GM18519 (cell line): Measurements from ENCODE around the gene UMAD1.
A peak's percentile ranks its signal among the peaks of the same experiment; 100 is the strongest.
"Not testable (repeated sequence)": the region's sequence is repeated elsewhere in the genome, so short reads cannot be mapped to it uniquely, and the experiment has no call there.

Experiments
- ATAC-seq: cut with Tn5 transposase; IDR thresholded peaks from one replicate; pipeline ENCODE4 v1.9.1; 2021; ENCODE audit warnings: mild to moderate bottlenecking, moderate library complexity; ENCODE audit not compliant: unreplicated experiment, low FRiP score

Gene UMAD1

DNA sequence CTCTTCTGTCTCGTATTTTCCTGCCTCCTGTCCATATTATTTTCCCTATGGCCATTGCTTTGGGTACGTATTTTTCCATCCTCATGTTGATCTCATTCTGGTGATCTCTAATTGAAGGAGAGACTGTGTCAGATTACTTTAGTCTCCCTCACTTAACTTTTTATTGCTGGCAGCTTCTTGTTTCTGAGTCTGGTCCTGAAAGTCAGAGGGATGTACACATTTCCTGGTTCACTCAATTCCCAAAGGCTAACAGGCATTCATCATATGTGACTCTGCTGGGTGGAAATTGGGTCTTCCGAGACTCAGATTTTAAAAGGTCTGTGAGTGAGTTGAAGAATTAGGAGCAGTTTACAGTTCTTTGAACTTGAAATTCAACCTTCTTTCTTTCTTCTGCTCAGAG lies 10.9 kb downstream of the UMAD1 start:
- ATAC-seq = no peak

GRCh38 chr7:7652798-7653540 lies 12.4 kb downstream of the UMAD1 start:
- no peak for ATAC-seq

DNA sequence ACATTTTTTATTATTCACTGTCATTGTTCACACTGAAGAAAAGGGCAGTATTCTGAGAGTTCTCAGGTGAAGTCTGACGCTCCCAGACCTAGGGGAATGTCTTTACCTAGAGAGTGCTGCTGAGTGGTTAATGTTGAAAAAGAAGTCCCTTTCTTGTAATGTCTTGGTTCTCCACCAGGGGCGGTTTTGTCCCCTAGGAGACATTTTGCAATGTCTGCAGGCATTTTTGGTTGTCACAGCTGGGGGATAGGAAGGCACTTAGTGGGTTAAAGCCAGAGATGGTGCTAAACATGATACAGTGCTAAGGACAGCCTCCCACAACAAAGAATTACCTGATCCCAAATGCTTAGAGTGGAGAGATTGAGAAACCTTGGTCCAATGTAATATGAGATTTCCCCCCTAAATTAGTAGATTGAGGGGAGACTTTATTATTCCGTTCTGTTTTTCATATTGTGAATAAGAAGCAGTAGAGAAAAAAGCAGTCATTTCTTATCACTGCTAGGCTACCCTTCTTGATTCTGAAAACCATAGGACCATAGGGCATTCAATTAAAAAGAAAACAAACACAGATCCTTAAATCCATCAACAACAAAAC lies 13.1 kb downstream of the UMAD1 start:
- ATAC-seq = no peak

GRCh38 chr7:7654964-7655715 lies 14.6 kb downstream of the UMAD1 start:
- no peak for ATAC-seq

DNA sequence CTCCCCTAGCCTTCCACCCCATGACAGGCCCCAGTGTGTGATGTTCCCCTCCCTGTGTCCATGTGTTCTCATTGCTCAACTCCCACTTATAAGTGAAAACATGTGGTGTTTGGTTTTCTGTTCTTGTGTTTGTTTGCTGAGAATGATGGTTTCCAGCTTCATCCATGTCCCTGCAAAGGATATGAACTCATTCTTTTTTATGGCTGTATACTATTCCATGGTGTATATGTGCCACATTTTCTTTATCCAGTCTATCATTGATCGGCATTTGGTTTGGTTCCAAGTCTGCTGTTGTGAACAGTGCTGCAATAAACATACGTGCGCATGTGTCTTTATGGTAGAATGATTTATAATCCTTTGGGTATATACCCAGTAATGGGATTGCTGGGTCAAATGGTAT lies 15.9 kb downstream of the UMAD1 start:
- not testable (repeated sequence) for ATAC-seq

DNA sequence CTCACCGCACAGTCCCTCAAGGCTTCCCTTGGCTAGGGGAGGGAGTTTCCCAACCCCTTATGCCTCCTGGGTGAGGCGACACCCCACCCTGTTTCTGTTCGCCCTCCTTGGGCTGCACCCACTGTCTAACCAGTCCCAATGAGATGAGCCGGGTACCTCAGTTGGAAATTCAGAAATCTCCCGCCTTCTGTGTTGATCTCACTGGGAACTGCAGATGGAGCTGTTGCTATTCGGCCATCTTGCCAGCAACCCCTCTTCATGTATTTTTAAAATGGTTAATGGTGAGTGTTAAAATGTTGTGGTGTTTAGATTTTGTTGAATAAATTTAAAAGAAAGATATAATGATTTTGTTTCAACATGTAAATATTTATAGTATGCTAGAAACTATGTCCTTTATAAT lies 22.0 kb downstream of the UMAD1 start:
- ATAC-seq = no peak

- no peak for ATAC-seq
Observed at GRCh38 chr7:7664291-7664690, 23.7 kb downstream of the UMAD1 start.

- ATAC-seq = no peak
Observed at GRCh38 chr7:7665031-7665430, 24.5 kb downstream of the UMAD1 start.

DNA sequence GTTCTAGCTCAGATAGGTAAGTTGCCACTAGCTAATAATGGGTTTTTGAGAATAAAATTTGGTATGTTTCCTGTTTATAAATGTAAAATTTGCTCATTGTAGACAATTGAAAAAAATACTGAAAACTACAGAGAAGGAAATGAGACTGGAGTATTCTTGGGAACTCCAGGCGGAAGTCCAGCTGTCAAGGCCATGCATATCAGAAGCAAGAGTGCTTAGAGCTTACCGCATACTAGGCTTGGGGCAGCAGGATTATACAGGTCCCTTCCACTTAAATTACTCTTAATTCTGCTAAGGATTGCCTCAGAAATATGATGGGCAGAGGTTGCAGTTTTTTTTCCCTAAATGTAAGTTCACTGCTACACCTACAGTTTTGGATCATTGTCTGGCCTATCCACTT lies 26.6 kb downstream of the UMAD1 start:
- ATAC-seq = no peak

DNA sequence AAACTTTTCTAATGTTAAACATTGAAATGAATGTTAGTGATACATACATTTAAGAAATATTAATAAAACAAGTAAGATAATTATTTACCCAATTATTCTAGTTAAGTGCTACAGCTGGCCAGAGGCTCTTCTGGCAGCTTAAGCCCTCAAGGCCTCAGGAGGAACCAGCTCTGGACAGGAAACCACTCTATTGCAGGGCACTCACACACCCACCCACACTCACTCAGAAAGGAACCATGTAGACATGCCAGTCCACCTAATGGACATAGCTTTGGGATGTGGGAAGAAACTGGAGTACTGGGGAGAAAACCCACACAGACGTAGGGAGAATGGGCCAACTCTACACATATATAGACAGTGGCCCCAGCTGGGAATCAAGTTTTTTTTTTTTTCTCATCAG lies 28.2 kb downstream of the UMAD1 start:
- no peak for ATAC-seq

DNA sequence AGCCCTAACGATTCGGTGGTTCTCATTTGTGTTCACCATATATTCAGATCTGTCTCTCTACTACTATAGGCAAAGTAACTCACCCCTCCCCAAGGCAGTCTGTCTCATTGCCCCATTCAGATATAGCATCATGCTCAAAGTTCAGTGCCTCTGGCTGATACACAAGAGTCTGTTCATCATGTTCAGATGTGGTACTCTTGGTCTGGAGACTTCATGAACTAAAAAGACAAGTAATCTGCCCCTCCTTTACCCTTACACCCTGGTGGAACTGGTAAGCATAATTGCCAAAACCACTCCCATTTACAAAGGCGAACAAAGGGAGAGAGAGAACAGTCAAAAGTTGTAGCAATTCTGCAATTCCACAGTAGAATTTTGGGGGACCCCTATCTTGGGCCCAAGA lies 29.9 kb downstream of the UMAD1 start:
- ATAC-seq = no peak

DNA sequence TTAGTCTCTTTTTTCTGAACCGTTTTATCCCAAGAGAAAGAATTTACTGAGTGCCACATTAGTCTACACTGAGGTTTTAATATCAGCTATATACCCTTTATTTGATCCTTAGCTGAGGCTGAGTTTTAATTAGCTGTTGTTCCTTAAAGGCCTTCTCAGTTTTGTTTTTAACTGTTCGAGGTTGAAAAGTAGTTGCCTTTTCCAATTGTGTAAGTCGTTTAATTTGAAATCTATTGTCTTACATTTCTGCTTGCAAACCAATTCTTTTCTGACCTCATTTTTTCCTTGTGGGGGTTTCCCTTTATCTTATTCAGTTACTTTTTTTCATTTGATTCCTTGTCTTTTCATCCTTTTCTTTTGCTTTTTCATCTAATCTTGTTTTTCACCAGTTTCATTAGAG lies 30.8 kb downstream of the UMAD1 start:
- ATAC-seq = no peak

- ATAC-seq = no peak
Observed at GRCh38 chr7:7672545-7673239, 32.1 kb downstream of the UMAD1 start.

DNA sequence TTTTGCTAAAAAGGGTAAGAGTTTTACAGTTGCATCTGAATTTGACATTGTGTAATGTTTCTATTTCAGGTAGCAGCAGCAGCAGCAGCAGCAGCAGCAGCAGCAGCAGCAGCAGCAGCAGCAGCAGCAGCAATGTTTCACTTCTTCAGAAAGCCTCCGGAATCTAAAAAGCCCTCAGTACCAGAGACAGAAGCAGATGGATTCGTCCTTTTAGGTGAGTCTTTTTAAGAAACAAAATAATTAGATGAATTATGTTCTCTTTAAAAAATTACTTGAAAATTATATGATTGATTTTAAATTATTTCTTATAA lies 32.6 kb downstream of the UMAD1 start:
- no peak for ATAC-seq

DNA sequence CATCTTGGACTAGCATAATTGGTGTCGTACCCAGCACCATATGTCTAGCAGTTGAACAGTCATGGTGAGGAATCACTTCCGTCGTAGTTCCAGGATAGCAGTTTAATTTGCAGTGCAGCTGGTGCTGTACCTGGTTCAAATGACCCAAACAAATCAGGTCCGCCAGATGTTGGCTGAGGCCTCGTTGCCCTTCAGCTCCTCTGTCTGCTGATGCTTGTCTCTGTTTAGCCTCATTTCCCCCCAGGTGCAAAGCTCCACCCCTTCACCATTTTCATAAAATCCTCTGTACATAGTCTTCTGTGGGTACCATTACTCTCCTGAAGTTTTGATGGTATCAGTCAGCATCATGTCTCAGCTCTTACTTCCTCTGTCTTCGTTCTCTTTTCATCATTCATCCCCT lies 35.1 kb downstream of the UMAD1 start:
- no peak for ATAC-seq

DNA sequence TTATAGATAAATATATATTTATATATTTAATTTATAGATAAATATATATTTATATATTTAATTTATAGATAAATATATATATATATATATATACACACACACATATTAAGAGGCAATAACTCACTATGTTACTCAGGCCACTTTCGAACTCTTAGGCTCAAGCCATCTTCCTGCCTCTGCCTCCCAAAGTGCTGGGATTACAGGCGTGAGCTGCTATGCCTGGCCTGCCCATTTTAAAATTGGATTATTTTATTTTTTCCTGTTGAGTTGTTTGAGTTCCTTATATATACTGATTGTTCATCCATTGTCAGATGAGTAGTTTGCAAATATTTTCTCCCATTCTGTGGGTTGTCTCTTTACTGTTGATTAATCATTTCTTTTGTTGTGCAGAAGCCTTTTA lies 39.1 kb downstream of the UMAD1 start:
- not testable (repeated sequence) for ATAC-seq

DNA sequence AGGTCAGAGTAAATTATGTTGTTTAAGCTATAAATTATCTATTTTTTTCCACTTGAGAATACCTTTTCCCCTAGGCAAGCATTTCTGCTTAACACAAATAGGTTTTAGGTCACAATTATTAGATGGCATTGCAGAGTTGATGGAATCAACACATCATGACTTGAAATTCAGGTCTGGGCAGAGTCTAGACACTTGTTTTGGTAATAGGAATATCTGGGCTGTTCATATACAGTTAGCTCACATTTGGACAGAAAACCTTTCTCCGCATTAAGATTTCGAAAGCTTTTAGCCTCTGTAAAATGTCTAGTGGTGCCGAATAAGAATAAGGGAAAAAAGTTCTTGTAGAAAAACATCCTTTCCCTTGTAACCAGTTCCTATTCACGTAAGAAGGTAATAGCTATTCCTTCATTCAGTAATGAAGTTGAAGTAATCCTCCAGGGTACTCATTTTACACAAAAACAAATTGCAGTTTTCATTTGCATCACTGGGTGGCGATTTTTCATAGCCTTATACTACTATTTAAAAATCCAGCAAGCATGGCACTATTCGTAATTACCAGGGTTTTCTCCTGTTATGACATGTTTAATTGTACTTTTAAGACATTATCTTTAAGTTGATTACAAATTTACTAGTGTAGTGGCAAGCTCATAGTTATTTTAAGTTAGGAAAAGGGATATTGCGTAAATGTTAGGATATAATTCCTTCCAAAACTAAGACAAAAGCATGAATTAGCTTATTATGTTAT lies 40.8 kb downstream of the UMAD1 start:
- peak; percentile 57 for ATAC-seq

DNA sequence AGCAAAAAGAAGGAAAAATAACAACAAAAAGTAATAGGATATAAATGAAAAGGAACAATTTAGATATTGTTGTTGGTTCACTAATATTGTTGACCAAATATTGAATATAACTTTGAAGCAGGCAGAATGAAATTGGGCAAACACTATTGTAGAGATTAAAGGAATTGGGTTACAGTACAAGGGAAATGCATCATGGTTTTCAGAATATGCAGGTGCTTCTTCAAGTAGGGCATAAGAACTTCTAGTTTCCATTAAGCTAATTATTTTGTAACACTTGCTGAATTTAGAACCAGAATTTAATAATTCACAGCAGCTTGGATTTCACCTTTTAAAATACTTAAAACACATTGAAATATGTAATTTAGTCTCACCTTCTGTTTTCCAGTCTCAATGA lies 41.4 kb downstream of the UMAD1 start:
- no peak for ATAC-seq

- no peak for ATAC-seq
Observed at GRCh38 chr7:7682861-7683260, 42.3 kb downstream of the UMAD1 start.

DNA sequence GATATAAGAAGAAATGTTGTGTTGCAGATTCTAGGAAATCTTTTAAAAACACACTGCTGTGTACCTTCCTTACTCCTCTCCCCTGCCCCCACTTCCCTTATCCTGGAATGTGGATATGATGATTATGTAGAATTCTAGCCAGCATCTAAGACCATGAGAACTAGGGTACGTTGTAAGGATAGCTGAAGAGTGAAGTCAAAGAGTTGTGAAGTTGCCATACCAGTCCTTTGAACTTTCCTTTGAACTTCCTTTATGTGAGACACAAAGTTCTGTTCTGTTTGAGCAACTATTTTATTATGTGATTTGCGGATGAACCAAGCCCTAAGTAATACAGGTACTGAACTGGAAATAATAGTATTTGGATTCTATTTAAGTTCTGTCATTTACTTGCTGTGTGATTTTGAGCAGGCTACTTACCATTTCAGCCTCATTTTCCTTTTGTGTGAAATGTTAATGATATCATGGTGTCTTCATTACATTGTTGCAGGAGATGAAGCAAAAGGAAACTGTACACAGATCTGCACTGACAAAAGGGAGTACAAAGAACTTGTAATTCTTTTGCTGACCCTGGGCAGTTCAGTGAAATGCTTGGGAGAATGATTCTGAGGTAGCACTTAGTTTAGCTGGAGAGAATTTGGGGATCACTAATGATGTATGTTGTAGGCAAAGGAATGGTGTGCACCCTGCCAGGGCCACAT lies 46.4 kb downstream of the UMAD1 start:
- no peak for ATAC-seq
